Uterus (tissue), 4 donors: Measurements from ENCODE around the gene GSG1L. TPM values are rescaled to one million over a fixed set of nuclear protein-coding genes. Genes with fewer than 3 reads are reported as not detected.

Experiments
- DNase-seq, 2 donors: peaks; one replicate each; pipeline ENCODE4 v3.0.0-alpha.2; 2019 to 2020
- H3K27ac ChIP-seq, 2 donors: fragments of 200-600 bp; sonication (generic); 1 replicate in 1 of 2; 2 replicates in 1 of 2; pipeline ENCODE4 v1.5.1; 2016 to 2018
- H3K27me3 ChIP-seq, 2 donors: fragments of 200-600 bp; sonication (generic); one replicate each; pipeline ENCODE4 v1.5.1; 2018 to 2019; ENCODE audit warnings: control low read depth in 1 of 2
- H3K36me3 ChIP-seq, 2 donors: fragments of 200-600 bp; sonication (generic); one replicate each; pipeline ENCODE4 v1.5.1; 2019; ENCODE audit warnings: control low read depth in 1 of 2
- H3K4me1 ChIP-seq, 2 donors: fragments of 200-600 bp; sonication (generic); one replicate each; pipeline ENCODE4 v1.5.1; 2018 to 2019; ENCODE audit warnings: control low read depth in 1 of 2
- H3K4me3 ChIP-seq, 2 donors: fragments of 200-600 bp; sonication (generic); 1 replicate in 1 of 2; 2 replicates in 1 of 2; pipeline ENCODE4 v1.5.1; 2018 to 2019; ENCODE audit warnings: mild to moderate bottlenecking in 1 of 2
- H3K9me3 ChIP-seq, 2 donors: fragments of 200-600 bp; sonication (generic); one replicate each; pipeline ENCODE4 v1.5.1; 2019; ENCODE audit warnings: control low read depth in 1 of 2
- POLR2A ChIP-seq, 2 donors: fragments of 450-650 bp; IDR thresholded peaks; one replicate each; pipeline ENCODE4 v1.6.1; 2016; ENCODE audit warnings: antibody characterized with exemption in 2 of 2, mild to moderate bottlenecking in 1 of 2, moderate library complexity in 1 of 2
- intact Hi-C: fragments of 100-400 bp; cut with DNase I; formaldehyde crosslinking; loops from one replicate; pipeline ENCODE4 v1.15.1; 2023; ENCODE audit warnings: low total_unique reads
- total RNA-seq, 4 donors: library from RNA; depleted of rRNA in 3 of 4; stranded (reverse); fragments of >200 nt in 3 of 4; gene quantifications; one replicate each; pipeline versions ENCODE4 v1.1.0 to v1.2.4, GENCODE V29; 2014 to 2023
- TF ChIP-seq, protein P1 (sequence below), 4 experiments: fragments of 200-600 bp in 2 of 4; fragments of 450-650 bp in 2 of 4; sonication (generic) in 2 of 4; IDR thresholded peaks; one replicate each; pipeline ENCODE4 v1.5.1; 2016 to 2019; ENCODE audit warnings: antibody characterized with exemption in 4 of 4, mild to moderate bottlenecking in 2 of 4, moderate library complexity in 1 of 4
- donor health status: DM: yes; HTN: yes; CAD: no.

GSG1L gene
- total RNA-seq, 4 donors from 2014 or later = 0.24 to 0.35 TPM; not detected in 2

GRCh38 chr16:28042811-28043210 lies 20.7 kb downstream of the GSG1L start:
- no peak overlapping the region for H3K27ac ChIP-seq
- TF ChIP-seq POLR2A (IDR thresholded peaks at IDR 0.05) = no peak
- TF ChIP-seq, protein P1, sequence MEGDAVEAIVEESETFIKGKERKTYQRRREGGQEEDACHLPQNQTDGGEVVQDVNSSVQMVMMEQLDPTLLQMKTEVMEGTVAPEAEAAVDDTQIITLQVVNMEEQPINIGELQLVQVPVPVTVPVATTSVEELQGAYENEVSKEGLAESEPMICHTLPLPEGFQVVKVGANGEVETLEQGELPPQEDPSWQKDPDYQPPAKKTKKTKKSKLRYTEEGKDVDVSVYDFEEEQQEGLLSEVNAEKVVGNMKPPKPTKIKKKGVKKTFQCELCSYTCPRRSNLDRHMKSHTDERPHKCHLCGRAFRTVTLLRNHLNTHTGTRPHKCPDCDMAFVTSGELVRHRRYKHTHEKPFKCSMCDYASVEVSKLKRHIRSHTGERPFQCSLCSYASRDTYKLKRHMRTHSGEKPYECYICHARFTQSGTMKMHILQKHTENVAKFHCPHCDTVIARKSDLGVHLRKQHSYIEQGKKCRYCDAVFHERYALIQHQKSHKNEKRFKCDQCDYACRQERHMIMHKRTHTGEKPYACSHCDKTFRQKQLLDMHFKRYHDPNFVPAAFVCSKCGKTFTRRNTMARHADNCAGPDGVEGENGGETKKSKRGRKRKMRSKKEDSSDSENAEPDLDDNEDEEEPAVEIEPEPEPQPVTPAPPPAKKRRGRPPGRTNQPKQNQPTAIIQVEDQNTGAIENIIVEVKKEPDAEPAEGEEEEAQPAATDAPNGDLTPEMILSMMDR (IDR thresholded peaks at IDR 0.05) = no peak
- no peak for DNase-seq
- no peaks in the 10 kb centered on the region for H3K27me3 ChIP-seq
- H3K4me1 ChIP-seq = no peaks in the 10 kb centered on the region
- no peaks in the 10 kb centered on the region for H3K9me3 ChIP-seq
- no peaks in the 10 kb centered on the region for H3K36me3 ChIP-seq
- H3K4me3 ChIP-seq = no peak overlapping the region
- intact Hi-C loops = no loop called here

DNA sequence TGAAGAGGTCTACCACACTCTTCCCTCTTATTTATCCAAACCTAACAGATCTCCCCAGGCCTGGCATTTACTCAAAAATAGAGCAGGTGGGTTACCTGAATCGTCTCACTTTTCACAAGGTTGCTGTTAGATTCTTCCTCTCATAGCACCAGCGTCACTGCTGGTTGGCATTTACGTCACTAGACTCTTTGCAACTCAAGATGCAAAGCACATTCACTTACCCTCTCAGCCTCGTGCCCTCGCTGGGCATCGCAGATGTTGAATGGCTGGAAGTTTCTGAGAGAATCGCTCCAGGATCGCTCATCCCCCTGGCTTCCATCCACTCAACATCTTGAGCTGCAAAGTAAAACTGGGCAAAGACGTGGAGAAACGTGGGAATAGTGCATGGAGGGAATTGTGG lies 21.9 kb downstream of the GSG1L start:
- Histone ChIP-seq H3K4me3 (no peak overlapping the region), H3K4me1 (no peaks in the 10 kb centered on the region), H3K27ac (no peak overlapping the region), H3K36me3 (no peaks in the 10 kb centered on the region), H3K9me3 (no peaks in the 10 kb centered on the region), H3K27me3 (no peaks in the 10 kb centered on the region)
- intact Hi-C loops = no loop called here
- no peak for DNase-seq
- no peak for TF ChIP-seq POLR2A (IDR thresholded peaks at IDR 0.05)
- TF ChIP-seq, protein P1 (IDR thresholded peaks at IDR 0.05) = no peak

DNA sequence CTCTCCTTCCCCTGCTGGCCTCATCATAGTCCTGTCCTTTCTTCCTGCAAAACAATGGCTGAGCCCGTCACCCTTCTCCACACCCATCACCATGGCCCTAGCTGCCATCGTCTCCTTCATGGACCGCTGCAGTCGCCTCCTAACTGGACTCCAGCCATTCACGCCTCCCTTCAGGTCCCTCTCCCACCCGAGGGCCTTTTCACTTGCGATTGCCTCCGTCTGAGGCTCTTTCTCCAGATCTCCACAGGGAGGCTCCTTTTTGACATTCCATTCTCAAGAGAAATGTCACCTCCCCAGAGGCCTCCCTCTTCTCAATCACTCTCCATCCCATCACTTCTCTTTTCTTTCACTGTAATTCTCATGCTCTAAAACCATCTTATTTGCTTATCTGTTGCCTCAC lies 23.5 kb downstream of the GSG1L start:
- TF ChIP-seq, protein P1 (IDR thresholded peaks at IDR 0.05) = no peak
- TF ChIP-seq POLR2A (IDR thresholded peaks at IDR 0.05) = no peak
- DNase-seq = no peak
- H3K27ac ChIP-seq = no peak overlapping the region
- H3K36me3 ChIP-seq = no peaks in the 10 kb centered on the region
- H3K27me3 ChIP-seq = no peaks in the 10 kb centered on the region
- H3K9me3 ChIP-seq = no peaks in the 10 kb centered on the region
- H3K4me1 ChIP-seq = no peaks in the 10 kb centered on the region
- H3K4me3 ChIP-seq = no peak overlapping the region
- intact Hi-C loops = no loop called here

DNA sequence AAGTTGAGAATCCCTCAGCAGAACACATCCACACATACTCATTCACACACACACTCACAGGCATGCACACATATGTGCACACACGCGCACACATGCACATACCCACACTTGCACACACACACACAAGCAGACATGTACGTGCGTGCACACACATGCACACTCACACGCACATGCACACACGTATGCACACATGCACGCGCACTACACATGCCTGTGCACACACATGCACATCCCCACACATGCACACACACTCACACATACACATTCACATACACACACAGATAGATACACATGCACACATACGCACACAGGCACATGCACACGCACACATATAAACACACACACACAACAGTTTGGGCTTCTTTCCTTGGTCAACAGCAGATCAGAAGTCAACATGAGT lies 24.0 kb downstream of the GSG1L start:
- no peak overlapping the region for H3K4me3 ChIP-seq
- no peaks in the 10 kb centered on the region for H3K4me1 ChIP-seq
- no peaks in the 10 kb centered on the region for H3K9me3 ChIP-seq
- TF ChIP-seq, protein P1 (IDR thresholded peaks at IDR 0.05) = no peak
- no peak for TF ChIP-seq POLR2A (IDR thresholded peaks at IDR 0.05)
- DNase-seq = no peak
- H3K36me3 ChIP-seq = no peaks in the 10 kb centered on the region
- H3K27me3 ChIP-seq = no peaks in the 10 kb centered on the region
- intact Hi-C loops = no loop called here
- no peak overlapping the region for H3K27ac ChIP-seq

DNA sequence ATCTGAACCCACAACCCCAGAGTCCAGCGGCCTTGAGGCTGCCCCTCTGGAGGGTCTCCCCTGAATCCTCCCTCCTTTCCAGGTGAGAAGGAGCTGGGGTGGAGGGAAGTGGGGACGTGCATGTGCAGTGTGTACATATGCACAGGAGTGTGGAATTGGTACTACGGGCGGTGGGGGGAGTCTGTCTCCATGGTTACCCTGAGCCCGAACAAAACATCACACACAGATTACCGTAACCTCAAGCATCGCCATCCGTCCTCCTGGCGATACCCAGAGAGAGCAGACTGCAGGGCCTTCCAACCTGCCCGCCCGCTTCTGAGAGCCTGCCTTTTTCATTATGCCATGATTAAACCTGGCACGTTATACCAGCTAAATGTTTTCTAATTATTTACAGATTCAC lies 25.1 kb downstream of the GSG1L start:
- intact Hi-C loops = no loop called here
- H3K27me3 ChIP-seq = no peaks in the 10 kb centered on the region
- no peak for DNase-seq
- no peak overlapping the region for H3K4me3 ChIP-seq
- no peaks in the 10 kb centered on the region for H3K4me1 ChIP-seq
- H3K27ac ChIP-seq = no peak overlapping the region
- no peaks in the 10 kb centered on the region for H3K9me3 ChIP-seq
- no peaks in the 10 kb centered on the region for H3K36me3 ChIP-seq
- TF ChIP-seq, protein P1 (IDR thresholded peaks at IDR 0.05) = no peak
- TF ChIP-seq POLR2A (IDR thresholded peaks at IDR 0.05) = no peak
